Measurements from ENCODE around the gene SETD5.

- no peak for TF ChIP-seq CTCF (IDR thresholded peaks at IDR 0.05)
- TF ChIP-seq EZH2 (IDR thresholded peaks at IDR 0.05): no peak
Measured at GRCh38 chr3:9474482-9474881, 77.1 kb downstream of the SETD5 start.

Measured in neural progenitor cell (in vitro differentiated cells).